Rectal smooth muscle tissue (tissue), 1 donor: Measurements from ENCODE around the gene ANKAR.
"Not testable (repeated sequence)": the region's sequence is repeated elsewhere in the genome, so short reads cannot be mapped to it uniquely, and the experiment has no call there.

Source experiments
- H3K27ac ChIP-seq: one replicate; pipeline ENCODE4 v1.7.0; 2013; ENCODE audit warnings: low read depth, low read length, inconsistent platforms
- H3K27me3 ChIP-seq: one replicate; pipeline ENCODE4 v1.7.0; 2013; ENCODE audit warnings: low read length; ENCODE audit not compliant: control insufficient read depth, insufficient read depth
- H3K36me3 ChIP-seq: one replicate; pipeline ENCODE4 v1.7.0; 2013; ENCODE audit warnings: low read length; ENCODE audit not compliant: control insufficient read depth, insufficient read depth
- H3K4me1 ChIP-seq: one replicate; pipeline ENCODE4 v1.7.0; 2013; ENCODE audit warnings: low read length; ENCODE audit not compliant: control insufficient read depth, insufficient read depth
- H3K4me3 ChIP-seq: one replicate; pipeline ENCODE4 v1.7.0; 2013; ENCODE audit warnings: low read length
- H3K9ac ChIP-seq: one replicate; pipeline ENCODE4 v1.7.0; 2013; ENCODE audit warnings: low read length

ANKAR gene

DNA sequence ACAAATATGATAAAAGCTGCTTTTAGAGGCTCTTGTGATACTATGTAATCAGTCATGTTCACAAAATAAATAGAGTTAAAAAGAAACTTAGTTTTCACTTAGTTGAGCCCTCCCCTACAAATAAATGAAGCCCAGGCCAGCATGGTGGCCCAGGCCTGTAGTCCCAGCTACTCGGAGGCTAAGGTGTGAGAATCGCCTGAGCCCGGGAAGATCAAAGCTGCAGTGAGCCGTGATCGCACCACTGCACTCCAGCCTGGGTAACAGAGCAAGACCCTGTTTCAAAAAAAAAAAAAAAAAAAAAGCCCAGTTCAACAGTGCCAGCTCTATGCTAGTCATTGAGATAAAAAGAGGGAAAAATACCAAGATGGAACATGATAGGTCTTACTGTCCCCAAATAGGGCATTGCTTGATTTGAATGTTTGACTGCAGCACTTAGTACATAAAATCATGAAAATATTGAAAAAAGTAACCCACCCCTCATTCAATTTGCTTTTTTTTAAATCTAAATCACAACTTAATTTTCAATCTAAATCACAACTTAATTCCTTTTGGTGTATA lies 11.7 kb upstream of the ANKAR start:
- H3K9ac ChIP-seq = no peak overlapping the region
- no peak overlapping the region for H3K27ac ChIP-seq

GRCh38 chr2:189663319-189663718 lies 11.2 kb upstream of the ANKAR start:
- not testable (repeated sequence) for H3K4me1 ChIP-seq, H3K36me3 ChIP-seq, H3K4me3 ChIP-seq

More for the DNA sequence above, 11.7 kb upstream of the ANKAR start:
- H3K36me3 ChIP-seq = peaks cover 4% of the 10 kb centered on the region
- H3K4me3 ChIP-seq = peak overlapping the region; percentile 93
- H3K4me1 ChIP-seq = peaks cover 8% of the 10 kb centered on the region
- H3K27me3 ChIP-seq = no peaks in the 10 kb centered on the region

DNA sequence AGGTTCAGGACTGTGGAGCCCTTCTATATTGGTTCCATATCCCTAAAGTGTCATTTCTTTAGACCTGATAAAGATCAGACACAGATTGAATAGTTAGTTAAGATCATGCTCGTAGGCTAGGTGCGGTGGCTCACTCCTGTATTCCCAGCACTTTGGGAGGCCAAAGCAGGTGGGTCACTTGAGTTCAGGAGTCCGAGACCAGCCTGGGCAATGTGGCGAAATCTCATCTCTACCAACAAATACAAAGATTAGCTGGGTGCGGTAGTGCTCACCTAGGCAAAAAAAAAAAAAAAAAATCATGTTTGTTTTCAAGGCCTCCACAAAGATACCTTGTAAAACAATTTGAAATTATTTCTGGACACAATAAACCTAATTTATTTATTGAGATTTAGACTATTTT lies 4.6 kb upstream of the ANKAR start:
- Histone ChIP-seq H3K9ac (no peak overlapping the region), H3K4me1 (peaks cover 4% of the 10 kb centered on the region), H3K4me3 (no peak overlapping the region), H3K36me3 (peaks cover 9% of the 10 kb centered on the region), H3K27me3 (no peaks in the 10 kb centered on the region), H3K27ac (no peak overlapping the region)

More at GRCh38 chr2:189663319-189663718, 11.2 kb upstream of the ANKAR start:
- H3K27ac ChIP-seq, H3K9ac ChIP-seq, H3K27me3 ChIP-seq: not testable (repeated sequence)

- Histone ChIP-seq H3K4me1 (peaks cover 6% of the 10 kb centered on the region), H3K9ac (no peak overlapping the region), H3K27ac (peak overlapping the region; percentile 94), H3K36me3 (peaks cover 2% of the 10 kb centered on the region), H3K27me3 (no peaks in the 10 kb centered on the region), H3K4me3 (peak overlapping the region; percentile 86)
Measured at GRCh38 chr2:189673661-189674373, 653 bp upstream of the ANKAR start.

DNA sequence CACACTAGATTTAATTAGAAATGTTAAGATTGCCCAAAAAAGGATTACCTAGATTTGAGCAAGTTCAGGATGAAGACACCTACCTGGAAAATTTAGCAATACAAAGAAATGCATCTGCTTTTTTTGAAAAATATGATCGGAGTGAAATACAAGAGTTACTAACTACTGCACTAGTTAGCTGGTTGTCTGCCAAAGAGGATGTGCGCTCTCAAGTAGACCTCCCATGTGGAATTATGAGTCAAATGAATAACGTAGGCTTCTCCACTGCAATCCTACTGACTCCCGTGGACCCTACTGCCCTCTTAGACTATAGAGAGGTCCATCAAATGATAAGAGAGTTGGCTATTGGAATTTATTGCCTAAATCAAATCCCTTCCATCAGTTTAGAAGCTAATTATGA lies 2.0 kb downstream of the ANKAR start:
- Histone ChIP-seq H3K4me3 (no peak overlapping the region), H3K27ac (no peak overlapping the region), H3K9ac (no peak overlapping the region), H3K4me1 (peaks cover 6% of the 10 kb centered on the region), H3K27me3 (no peaks in the 10 kb centered on the region), H3K36me3 (peaks cover 2% of the 10 kb centered on the region)

- H3K27me3 ChIP-seq = no peaks in the 10 kb centered on the region
- H3K4me1 ChIP-seq = peaks cover 2% of the 10 kb centered on the region
- no peaks in the 10 kb centered on the region for H3K36me3 ChIP-seq
- H3K27ac ChIP-seq = no peak overlapping the region
- H3K9ac ChIP-seq = no peak overlapping the region
- no peak overlapping the region for H3K4me3 ChIP-seq
Measured at GRCh38 chr2:189679226-189679625, 4.8 kb downstream of the ANKAR start.

GRCh38 chr2:189681203-189681602 lies 6.7 kb downstream of the ANKAR start:
- H3K27me3 ChIP-seq = no peaks in the 10 kb centered on the region
- H3K36me3 ChIP-seq = no peaks in the 10 kb centered on the region
- no peak overlapping the region for H3K9ac ChIP-seq
- H3K4me1 ChIP-seq = no peaks in the 10 kb centered on the region
- no peak overlapping the region for H3K4me3 ChIP-seq
- no peak overlapping the region for H3K27ac ChIP-seq

- Histone ChIP-seq H3K4me1 (no peaks in the 10 kb centered on the region), H3K27ac (no peak overlapping the region), H3K27me3 (no peaks in the 10 kb centered on the region), H3K4me3 (no peak overlapping the region), H3K36me3 (no peaks in the 10 kb centered on the region), H3K9ac (no peak overlapping the region)
Measured at GRCh38 chr2:189681903-189682302, 7.4 kb downstream of the ANKAR start.

DNA sequence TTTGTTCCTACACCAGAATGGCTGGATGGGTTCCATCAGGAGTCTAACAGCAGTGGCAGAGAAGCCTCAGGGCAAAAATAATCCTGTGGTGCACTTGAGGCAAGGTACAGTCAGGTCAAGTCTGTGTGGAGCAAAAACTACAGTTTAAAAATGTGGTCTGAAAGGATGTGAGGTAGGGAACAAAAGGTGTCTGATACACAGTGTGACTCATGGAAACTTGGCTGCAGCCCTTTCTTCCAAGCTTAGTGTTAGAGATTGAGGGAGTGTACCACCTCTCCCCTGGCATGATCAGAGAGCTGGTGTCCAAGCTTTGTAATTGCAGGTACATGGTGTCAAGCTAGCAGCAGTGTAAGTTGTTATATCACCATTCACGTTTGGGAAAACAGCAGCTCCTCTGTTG lies 8.9 kb downstream of the ANKAR start:
- H3K36me3 ChIP-seq = no peaks in the 10 kb centered on the region
- no peaks in the 10 kb centered on the region for H3K27me3 ChIP-seq
- no peak overlapping the region for H3K9ac ChIP-seq
- H3K4me1 ChIP-seq = no peaks in the 10 kb centered on the region
- no peak overlapping the region for H3K27ac ChIP-seq
- no peak overlapping the region for H3K4me3 ChIP-seq

DNA sequence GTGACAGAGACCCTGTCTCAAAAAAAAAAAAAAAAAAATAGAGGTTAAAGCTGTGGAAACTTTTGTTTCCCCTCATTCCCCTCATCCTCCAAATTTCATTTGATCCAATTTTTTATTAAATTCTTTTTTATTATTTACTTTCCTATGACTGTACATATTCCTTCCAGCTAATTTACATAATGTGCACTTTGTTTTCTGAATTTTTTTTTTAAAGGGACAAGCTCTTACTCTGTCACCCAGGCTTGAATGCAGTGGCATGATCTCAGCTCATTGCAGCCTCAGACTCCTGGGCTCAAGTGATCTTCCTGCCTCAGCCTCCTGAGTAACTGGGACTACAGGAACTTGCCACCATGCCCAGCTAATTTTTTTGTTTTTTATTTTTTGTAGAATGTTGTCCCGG lies 10.3 kb downstream of the ANKAR start:
- Histone ChIP-seq H3K4me1 (no peaks in the 10 kb centered on the region), H3K9ac (no peak overlapping the region), H3K27ac (no peak overlapping the region), H3K36me3 (no peaks in the 10 kb centered on the region), H3K4me3 (no peak overlapping the region), H3K27me3 (no peaks in the 10 kb centered on the region)

GRCh38 chr2:189685540-189686229 lies 11.2 kb downstream of the ANKAR start:
- no peaks in the 10 kb centered on the region for H3K4me1 ChIP-seq
- no peaks in the 10 kb centered on the region for H3K27me3 ChIP-seq
- no peak overlapping the region for H3K9ac ChIP-seq
- no peaks in the 10 kb centered on the region for H3K36me3 ChIP-seq
- H3K4me3 ChIP-seq = no peak overlapping the region
- H3K27ac ChIP-seq = no peak overlapping the region

DNA sequence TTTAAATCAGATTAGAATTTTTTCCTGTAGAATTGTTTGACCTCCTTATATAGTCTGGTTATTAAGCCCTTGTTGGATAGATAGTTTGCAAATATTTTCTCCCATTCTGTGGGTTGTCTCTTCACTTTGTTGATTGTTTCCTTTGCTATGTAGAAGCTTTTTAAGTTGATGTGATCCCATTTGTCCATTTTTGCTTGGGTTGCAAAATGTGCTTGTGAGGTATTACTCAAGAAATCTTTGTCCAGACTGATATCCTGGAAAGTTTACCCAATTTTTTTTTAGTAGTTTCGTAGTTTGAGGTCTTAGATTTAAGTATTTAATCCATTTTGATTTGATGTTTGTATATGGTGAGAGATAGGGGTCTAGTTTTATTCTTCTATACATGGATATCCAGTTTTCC lies 13.3 kb downstream of the ANKAR start:
- not testable (repeated sequence) for H3K27ac ChIP-seq, H3K9ac ChIP-seq, H3K36me3 ChIP-seq, H3K4me1 ChIP-seq, H3K27me3 ChIP-seq, H3K4me3 ChIP-seq

DNA sequence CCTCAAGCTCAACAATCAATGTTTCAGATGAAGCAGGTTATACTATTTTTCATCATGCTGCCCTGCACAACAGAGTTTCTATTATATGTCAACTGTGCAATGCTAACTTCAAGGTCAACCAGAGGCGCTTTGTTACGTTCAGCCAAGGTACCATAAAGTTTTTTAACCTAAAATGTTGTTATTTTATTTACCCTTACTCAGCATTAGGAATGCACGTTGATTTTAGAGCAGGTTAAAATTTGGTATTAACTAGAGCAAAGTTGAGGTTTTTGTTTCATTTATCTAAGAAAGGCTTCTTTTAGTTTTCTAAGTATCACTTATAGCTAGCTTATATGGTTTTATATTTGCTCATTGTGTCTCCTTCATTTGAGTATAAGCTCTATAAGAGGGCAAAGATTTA lies 21.8 kb downstream of the ANKAR start:
- no peaks in the 10 kb centered on the region for H3K27me3 ChIP-seq
- no peak overlapping the region for H3K9ac ChIP-seq
- no peak overlapping the region for H3K27ac ChIP-seq
- no peaks in the 10 kb centered on the region for H3K4me1 ChIP-seq
- no peak overlapping the region for H3K4me3 ChIP-seq
- H3K36me3 ChIP-seq = no peaks in the 10 kb centered on the region
